Measurements from ENCODE around the gene PIK3R1.

DNA sequence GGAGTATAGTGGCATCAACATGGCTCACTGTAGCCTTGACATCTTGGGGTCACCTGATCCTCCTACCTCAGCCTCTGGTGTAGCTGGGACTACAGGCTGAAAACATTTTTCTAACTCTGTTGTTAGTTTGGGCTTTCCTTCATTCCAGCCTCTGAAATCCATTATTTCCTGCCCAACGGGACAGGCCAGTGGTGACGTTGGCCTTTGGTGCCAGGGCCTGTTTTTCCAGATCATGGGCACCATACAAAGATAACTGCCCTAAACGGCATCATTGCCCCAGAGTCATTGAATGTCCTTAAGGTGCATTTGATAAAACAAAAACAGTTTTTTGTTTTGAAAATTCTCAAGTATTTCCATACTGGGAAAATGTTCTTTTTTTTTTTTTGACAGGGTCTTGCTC lies 32.1 kb downstream of the PIK3R1 start:
- TF ChIP-seq, protein P1, sequence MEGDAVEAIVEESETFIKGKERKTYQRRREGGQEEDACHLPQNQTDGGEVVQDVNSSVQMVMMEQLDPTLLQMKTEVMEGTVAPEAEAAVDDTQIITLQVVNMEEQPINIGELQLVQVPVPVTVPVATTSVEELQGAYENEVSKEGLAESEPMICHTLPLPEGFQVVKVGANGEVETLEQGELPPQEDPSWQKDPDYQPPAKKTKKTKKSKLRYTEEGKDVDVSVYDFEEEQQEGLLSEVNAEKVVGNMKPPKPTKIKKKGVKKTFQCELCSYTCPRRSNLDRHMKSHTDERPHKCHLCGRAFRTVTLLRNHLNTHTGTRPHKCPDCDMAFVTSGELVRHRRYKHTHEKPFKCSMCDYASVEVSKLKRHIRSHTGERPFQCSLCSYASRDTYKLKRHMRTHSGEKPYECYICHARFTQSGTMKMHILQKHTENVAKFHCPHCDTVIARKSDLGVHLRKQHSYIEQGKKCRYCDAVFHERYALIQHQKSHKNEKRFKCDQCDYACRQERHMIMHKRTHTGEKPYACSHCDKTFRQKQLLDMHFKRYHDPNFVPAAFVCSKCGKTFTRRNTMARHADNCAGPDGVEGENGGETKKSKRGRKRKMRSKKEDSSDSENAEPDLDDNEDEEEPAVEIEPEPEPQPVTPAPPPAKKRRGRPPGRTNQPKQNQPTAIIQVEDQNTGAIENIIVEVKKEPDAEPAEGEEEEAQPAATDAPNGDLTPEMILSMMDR (conservative IDR thresholded peaks at IDR 0.05; ENCODE audit: low read depth, low read length), result no peak
- TF ChIP-seq EZH2 (IDR thresholded peaks at IDR 0.05; ENCODE audit: low read length, unreplicated experiment) (no peak), EZH2phosphoT487 (IDR thresholded peaks at IDR 0.05; ENCODE audit: borderline replicate concordance, low read length) (no peak)

Data from PC-3 (cell line).